ENCODE data around the gene YDJC. TPM values are rescaled to one million over a fixed set of nuclear protein-coding genes. Genes with fewer than 3 reads are reported as not detected.

YDJC gene
- total RNA-seq, 4 donors from 2014 or later, result 34.1 to 53.8 (median 39.6) TPM

DNA sequence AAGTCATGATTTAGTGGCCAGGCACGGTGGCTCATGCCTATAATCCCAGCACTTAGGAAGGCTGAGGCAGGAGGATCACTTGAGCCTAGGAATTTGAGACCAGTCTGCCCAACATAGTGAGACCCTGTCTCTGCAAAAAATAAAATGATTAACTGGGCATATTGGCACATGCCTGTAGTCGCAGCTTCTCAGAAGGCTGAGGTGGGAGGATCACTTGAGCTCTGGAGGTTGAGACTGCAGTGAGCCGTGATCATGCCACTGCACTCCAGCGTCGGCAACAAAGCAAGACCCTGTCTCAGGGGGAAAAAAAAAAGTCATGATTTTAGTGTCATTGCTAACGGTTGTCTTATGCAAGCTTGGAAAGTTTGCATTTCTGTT is 50.4 kb downstream of the YDJC start:
- Histone ChIP-seq H3K27me3 (no peaks in the 10 kb centered on the region), H3K4me3 (no peak overlapping the region), H3K4me1 (peaks cover 23 to 91% (median 43%) of the 10 kb centered on the region in 3 donors), H3K9me3 (no peaks in the 10 kb centered on the region), H3K27ac (no peak overlapping the region), H3K36me3 (no peaks in the 10 kb centered on the region)
- intact Hi-C loops (cut with DNase I), result no loop called here
- 24 to 56% methylated on average over 6 of the region's 6 CpGs for WGBS, 2 donors
- DNase-seq, result no peak
- TF ChIP-seq, protein P1, sequence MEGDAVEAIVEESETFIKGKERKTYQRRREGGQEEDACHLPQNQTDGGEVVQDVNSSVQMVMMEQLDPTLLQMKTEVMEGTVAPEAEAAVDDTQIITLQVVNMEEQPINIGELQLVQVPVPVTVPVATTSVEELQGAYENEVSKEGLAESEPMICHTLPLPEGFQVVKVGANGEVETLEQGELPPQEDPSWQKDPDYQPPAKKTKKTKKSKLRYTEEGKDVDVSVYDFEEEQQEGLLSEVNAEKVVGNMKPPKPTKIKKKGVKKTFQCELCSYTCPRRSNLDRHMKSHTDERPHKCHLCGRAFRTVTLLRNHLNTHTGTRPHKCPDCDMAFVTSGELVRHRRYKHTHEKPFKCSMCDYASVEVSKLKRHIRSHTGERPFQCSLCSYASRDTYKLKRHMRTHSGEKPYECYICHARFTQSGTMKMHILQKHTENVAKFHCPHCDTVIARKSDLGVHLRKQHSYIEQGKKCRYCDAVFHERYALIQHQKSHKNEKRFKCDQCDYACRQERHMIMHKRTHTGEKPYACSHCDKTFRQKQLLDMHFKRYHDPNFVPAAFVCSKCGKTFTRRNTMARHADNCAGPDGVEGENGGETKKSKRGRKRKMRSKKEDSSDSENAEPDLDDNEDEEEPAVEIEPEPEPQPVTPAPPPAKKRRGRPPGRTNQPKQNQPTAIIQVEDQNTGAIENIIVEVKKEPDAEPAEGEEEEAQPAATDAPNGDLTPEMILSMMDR (IDR thresholded peaks at IDR 0.05), result no peak
- TF ChIP-seq POLR2A (IDR thresholded peaks at IDR 0.05), result no peak

Small RNA genes lying within 50 kb of the gene (small RNA-seq; reads per million reads assigned to genes)
- 0.50 to 2.5 (median 1.5) reads per million in 4 donors for gene MIR301B

Other genes starting within 250 kb of the YDJC start
- gene RIMBP3B, start 246.3 kb downstream of the YDJC start, total RNA-seq, result not detected
- 1 to 10 TPM; 3.3 to 5.2 (median 4.6) TPM for gene HIC2, start 212.7 kb downstream of the YDJC start, total RNA-seq
- gene TMEM191C, start 162.6 kb downstream of the YDJC start, total RNA-seq, result 10 to 100 TPM in 1 of 4 donors, 1 to 10 TPM in 1, under 1 TPM in 2; 0.22 to 13.8 (median 4.7) TPM
- not detected for gene RIMBP3C, start 78.6 kb downstream of the YDJC start, total RNA-seq
- 10 to 100 TPM; 34.7 to 53.8 (median 44.7) TPM for gene UBE2L3, start 62.3 kb downstream of the YDJC start, total RNA-seq
- 1 to 10 TPM in 1 of 4 donors, not detected in 3; 1.9 TPM for gene CCDC116, start 2.7 kb upstream of the YDJC start, total RNA-seq
- 10 to 100 TPM; 19.6 to 29.7 (median 24.6) TPM for gene SDF2L1, start 12.3 kb upstream of the YDJC start, total RNA-seq
- 10 to 100 TPM; 20.9 to 53.6 (median 49.7) TPM for gene PPIL2, start 36.0 kb upstream of the YDJC start, total RNA-seq
- gene YPEL1, start 105.8 kb upstream of the YDJC start, total RNA-seq, result 1 to 10 TPM in 3 of 4 donors, under 1 TPM in 1; 0.53 to 8.5 (median 3.0) TPM
- gene MAPK1, start 237.6 kb upstream of the YDJC start, total RNA-seq, result 10 to 100 TPM; 36.0 to 57.6 (median 45.0) TPM